ENCODE measurements around the gene KCNN3. TPM values are rescaled to one million over a fixed set of nuclear protein-coding genes. Genes with fewer than 3 reads are reported as not detected.

KCNN3 gene
- total RNA-seq, 2 donors from 2014 or later = 3.9 to 4.4 TPM

- no peaks in the 10 kb centered on the region for H3K27me3 ChIP-seq
- H3K4me1 ChIP-seq = no peaks in the 10 kb centered on the region
- peak overlapping the region in 1 of 2 donors; percentile 78 for H3K27ac ChIP-seq
- no peak for DNase-seq (ENCODE audit: low spot score)
- H3K4me3 ChIP-seq = peak overlapping the region in 1 of 2 donors; percentile 8
- no peaks in the 10 kb centered on the region for H3K9me3 ChIP-seq
- no peaks in the 10 kb centered on the region for H3K36me3 ChIP-seq
- TF ChIP-seq, protein P1, sequence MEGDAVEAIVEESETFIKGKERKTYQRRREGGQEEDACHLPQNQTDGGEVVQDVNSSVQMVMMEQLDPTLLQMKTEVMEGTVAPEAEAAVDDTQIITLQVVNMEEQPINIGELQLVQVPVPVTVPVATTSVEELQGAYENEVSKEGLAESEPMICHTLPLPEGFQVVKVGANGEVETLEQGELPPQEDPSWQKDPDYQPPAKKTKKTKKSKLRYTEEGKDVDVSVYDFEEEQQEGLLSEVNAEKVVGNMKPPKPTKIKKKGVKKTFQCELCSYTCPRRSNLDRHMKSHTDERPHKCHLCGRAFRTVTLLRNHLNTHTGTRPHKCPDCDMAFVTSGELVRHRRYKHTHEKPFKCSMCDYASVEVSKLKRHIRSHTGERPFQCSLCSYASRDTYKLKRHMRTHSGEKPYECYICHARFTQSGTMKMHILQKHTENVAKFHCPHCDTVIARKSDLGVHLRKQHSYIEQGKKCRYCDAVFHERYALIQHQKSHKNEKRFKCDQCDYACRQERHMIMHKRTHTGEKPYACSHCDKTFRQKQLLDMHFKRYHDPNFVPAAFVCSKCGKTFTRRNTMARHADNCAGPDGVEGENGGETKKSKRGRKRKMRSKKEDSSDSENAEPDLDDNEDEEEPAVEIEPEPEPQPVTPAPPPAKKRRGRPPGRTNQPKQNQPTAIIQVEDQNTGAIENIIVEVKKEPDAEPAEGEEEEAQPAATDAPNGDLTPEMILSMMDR (IDR thresholded peaks at IDR 0.05) = no peak
Measured at GRCh38 chr1:154707901-154708463, 162.1 kb downstream of the KCNN3 start.

DNA sequence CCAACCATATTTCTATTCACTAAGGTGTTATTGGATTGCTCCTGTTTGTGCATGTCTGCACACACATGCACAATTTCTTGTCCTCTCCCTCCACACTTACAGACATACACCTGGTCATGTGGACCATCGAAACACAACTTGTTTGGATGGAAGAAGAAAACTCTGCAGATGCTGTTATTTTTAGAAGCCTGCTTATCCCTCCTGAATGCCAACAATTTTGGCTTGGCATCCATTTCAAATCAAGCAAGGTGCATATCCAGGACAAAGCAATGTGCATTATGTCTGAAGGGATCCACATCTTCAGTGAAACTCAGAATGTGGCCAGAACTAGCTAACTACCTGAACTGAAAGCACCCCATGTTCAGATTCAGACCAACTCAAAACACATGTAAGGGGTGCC is 163.2 kb downstream of the KCNN3 start:
- TF ChIP-seq, protein P1 (IDR thresholded peaks at IDR 0.05) = no peak
- Histone ChIP-seq H3K27me3 (no peaks in the 10 kb centered on the region), H3K4me1 (no peaks in the 10 kb centered on the region), H3K4me3 (no peak overlapping the region), H3K9me3 (no peaks in the 10 kb centered on the region), H3K27ac (no peak overlapping the region), H3K36me3 (no peaks in the 10 kb centered on the region)
- DNase-seq (ENCODE audit: low spot score) = no peak

DNA sequence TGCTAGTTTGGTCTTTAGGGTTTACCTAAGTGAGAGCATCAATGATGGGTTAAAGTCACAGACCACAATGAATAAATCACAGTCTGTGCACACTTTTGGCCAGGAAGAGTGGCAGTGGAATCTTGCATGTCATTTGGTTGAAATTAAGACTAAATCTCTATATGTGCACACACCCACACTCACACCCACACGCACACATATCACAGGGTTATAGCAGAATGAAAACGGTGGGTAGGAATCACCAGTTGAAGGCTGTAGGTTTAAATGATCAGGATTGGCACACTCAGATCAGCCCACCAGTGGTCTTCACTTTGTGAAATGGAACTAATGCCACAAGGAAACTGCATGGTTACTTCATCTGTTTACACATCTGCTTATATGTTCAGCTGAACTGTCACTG is 164.5 kb downstream of the KCNN3 start:
- Histone ChIP-seq H3K9me3 (no peaks in the 10 kb centered on the region), H3K27me3 (no peaks in the 10 kb centered on the region), H3K4me3 (no peak overlapping the region), H3K36me3 (no peaks in the 10 kb centered on the region), H3K27ac (no peak overlapping the region), H3K4me1 (no peaks in the 10 kb centered on the region)
- no peak for DNase-seq (ENCODE audit: low spot score)
- TF ChIP-seq, protein P1 (IDR thresholded peaks at IDR 0.05) = no peak

DNA sequence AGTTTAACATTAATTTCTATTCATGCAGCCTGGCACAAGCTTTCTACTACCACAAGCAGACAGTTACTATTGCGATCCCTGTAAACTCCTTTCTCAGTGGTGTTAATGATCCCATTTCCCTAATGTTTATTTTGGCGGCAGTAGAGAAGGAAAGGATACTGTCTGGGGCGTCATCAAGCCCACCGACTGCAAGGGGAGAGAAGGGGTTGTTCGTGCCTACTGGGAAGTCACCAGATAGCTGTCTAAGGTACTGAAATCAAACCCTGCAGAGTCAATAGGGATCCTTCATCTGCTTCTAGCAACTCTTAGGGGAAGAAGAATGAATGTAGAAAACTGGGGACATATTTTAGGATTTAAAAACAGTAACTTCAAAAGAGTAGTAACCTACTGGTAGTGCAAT is 166.9 kb downstream of the KCNN3 start:
- no peaks in the 10 kb centered on the region for H3K36me3 ChIP-seq
- no peak for DNase-seq (ENCODE audit: low spot score)
- no peaks in the 10 kb centered on the region for H3K4me1 ChIP-seq
- TF ChIP-seq, protein P1 (IDR thresholded peaks at IDR 0.05) = no peak
- H3K27ac ChIP-seq = no peak overlapping the region
- no peaks in the 10 kb centered on the region for H3K27me3 ChIP-seq
- H3K9me3 ChIP-seq = no peaks in the 10 kb centered on the region
- no peak overlapping the region for H3K4me3 ChIP-seq

DNA sequence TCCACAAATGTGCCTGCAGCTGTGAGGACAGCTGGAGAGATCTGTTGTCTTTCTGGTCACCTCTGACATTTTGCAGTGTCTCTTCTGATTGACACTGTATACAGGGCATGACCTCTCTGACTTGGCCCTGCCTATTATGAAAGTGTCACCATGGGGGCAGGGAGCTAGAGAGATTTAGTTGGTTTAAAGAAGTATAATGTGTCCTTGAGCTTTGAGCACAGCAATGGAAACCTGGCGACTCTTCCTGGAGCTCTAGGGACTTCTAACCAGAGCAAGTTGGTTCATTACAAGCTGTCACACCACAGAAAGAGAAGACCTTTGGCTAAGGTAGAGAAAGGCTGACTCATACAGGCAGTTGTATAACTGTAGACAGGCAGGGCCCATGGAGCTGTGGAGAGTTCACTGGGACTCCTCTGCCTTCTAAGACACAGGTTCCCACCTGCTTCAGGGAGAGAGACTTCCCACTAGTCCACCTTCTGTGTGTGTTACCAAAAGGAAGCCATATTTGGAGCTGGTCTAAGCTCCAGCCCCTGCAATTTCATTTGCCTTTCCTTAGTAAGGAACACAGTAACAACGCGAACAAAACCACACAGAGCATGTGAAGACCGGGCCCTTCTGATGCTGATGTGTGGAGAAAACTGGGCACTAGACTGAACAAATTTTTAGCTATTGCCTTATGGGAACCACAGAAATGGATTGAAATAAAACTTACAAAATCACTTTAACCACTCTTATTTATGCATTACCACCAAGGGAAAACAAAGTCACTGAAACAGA is 171.6 kb downstream of the KCNN3 start:
- no peaks in the 10 kb centered on the region for H3K27me3 ChIP-seq
- no peak overlapping the region for H3K4me3 ChIP-seq
- DNase-seq (ENCODE audit: low spot score) = no peak
- no peaks in the 10 kb centered on the region for H3K4me1 ChIP-seq
- H3K27ac ChIP-seq = no peak overlapping the region
- TF ChIP-seq, protein P1 (IDR thresholded peaks at IDR 0.05) = no peak
- no peaks in the 10 kb centered on the region for H3K36me3 ChIP-seq
- no peaks in the 10 kb centered on the region for H3K9me3 ChIP-seq
